ENCODE measurements around the gene LIPG. TPM values are rescaled to one million over a fixed set of nuclear protein-coding genes. Genes with fewer than 3 reads are reported as not detected.

LIPG gene
- total RNA-seq, 1 donor from 2014 or later = 0.88 TPM

GRCh38 chr18:49611316-49611715, 49.5 kb downstream of the LIPG start:
- Mint-ChIP-seq H3K27me3 (ENCODE audit: insufficient read depth) (peaks cover 2% of the 10 kb centered on the region), H3K27ac (no peak overlapping the region), H3K9me3 (no peaks in the 10 kb centered on the region), H3K4me1 (ENCODE audit: low read depth) (no peaks in the 10 kb centered on the region), H3K4me3 (no peak overlapping the region), H3K36me3 (ENCODE audit: low read depth) (no peaks in the 10 kb centered on the region)
- DNase-seq (ENCODE audit: low spot score) = no peak
- intact Hi-C loops (cut with micrococcal nuclease) = no loop called here

GRCh38 chr18:49612515-49613033, 50.7 kb downstream of the LIPG start:
- Mint-ChIP-seq H3K9me3 (no peaks in the 10 kb centered on the region), H3K4me1 (ENCODE audit: low read depth) (no peaks in the 10 kb centered on the region), H3K27me3 (ENCODE audit: insufficient read depth) (peaks cover 2% of the 10 kb centered on the region), H3K36me3 (ENCODE audit: low read depth) (no peaks in the 10 kb centered on the region), H3K4me3 (no peak overlapping the region), H3K27ac (no peak overlapping the region)
- intact Hi-C loops (cut with micrococcal nuclease) = no loop called here
- no peak for DNase-seq (ENCODE audit: low spot score)

GRCh38 chr18:49613141-49613640, 51.3 kb downstream of the LIPG start:
- no peaks in the 10 kb centered on the region for H3K27me3 Mint-ChIP-seq (ENCODE audit: insufficient read depth)
- H3K9me3 Mint-ChIP-seq = no peaks in the 10 kb centered on the region
- no peak overlapping the region for H3K4me3 Mint-ChIP-seq
- H3K36me3 Mint-ChIP-seq (ENCODE audit: low read depth) = no peaks in the 10 kb centered on the region
- intact Hi-C loops (cut with micrococcal nuclease) = no loop called here
- no peaks in the 10 kb centered on the region for H3K4me1 Mint-ChIP-seq (ENCODE audit: low read depth)
- no peak for DNase-seq (ENCODE audit: low spot score)
- H3K27ac Mint-ChIP-seq = no peak overlapping the region

- no peaks in the 10 kb centered on the region for H3K27me3 Mint-ChIP-seq (ENCODE audit: insufficient read depth)
- H3K9me3 Mint-ChIP-seq = no peaks in the 10 kb centered on the region
- DNase-seq (ENCODE audit: low spot score) = no peak
- no peak overlapping the region for H3K27ac Mint-ChIP-seq
- H3K4me3 Mint-ChIP-seq = no peak overlapping the region
- no peaks in the 10 kb centered on the region for H3K4me1 Mint-ChIP-seq (ENCODE audit: low read depth)
- no peaks in the 10 kb centered on the region for H3K36me3 Mint-ChIP-seq (ENCODE audit: low read depth)
- intact Hi-C loops (cut with micrococcal nuclease) = no loop called here
Measured at GRCh38 chr18:49613641-49614151, 51.8 kb downstream of the LIPG start.

GRCh38 chr18:49616618-49617328, 54.9 kb downstream of the LIPG start:
- Mint-ChIP-seq H3K9me3 (no peaks in the 10 kb centered on the region), H3K27ac (no peak overlapping the region), H3K4me3 (no peak overlapping the region), H3K4me1 (ENCODE audit: low read depth) (no peaks in the 10 kb centered on the region), H3K36me3 (ENCODE audit: low read depth) (no peaks in the 10 kb centered on the region), H3K27me3 (ENCODE audit: insufficient read depth) (peaks cover 8% of the 10 kb centered on the region)
- intact Hi-C loops (cut with micrococcal nuclease) = no loop called here
- no peak for DNase-seq (ENCODE audit: low spot score)

GRCh38 chr18:49617329-49617695, 55.5 kb downstream of the LIPG start:
- Mint-ChIP-seq H3K9me3 (no peaks in the 10 kb centered on the region), H3K4me3 (no peak overlapping the region)

GRCh38 chr18:49617865-49618264, 56.0 kb downstream of the LIPG start:
- H3K9me3 Mint-ChIP-seq = no peaks in the 10 kb centered on the region
- no peaks in the 10 kb centered on the region for H3K36me3 Mint-ChIP-seq (ENCODE audit: low read depth)
- H3K4me1 Mint-ChIP-seq (ENCODE audit: low read depth) = no peaks in the 10 kb centered on the region
- peaks cover 10% of the 10 kb centered on the region for H3K27me3 Mint-ChIP-seq (ENCODE audit: insufficient read depth)
- no peak overlapping the region for H3K4me3 Mint-ChIP-seq
- no peak overlapping the region for H3K27ac Mint-ChIP-seq
- intact Hi-C loops (cut with micrococcal nuclease) = no loop called here
- DNase-seq (ENCODE audit: low spot score) = no peak

More at GRCh38 chr18:49617329-49617695, 55.5 kb downstream of the LIPG start:
- Mint-ChIP-seq H3K4me1 (ENCODE audit: low read depth) (no peaks in the 10 kb centered on the region), H3K27ac (no peak overlapping the region), H3K36me3 (ENCODE audit: low read depth) (no peaks in the 10 kb centered on the region), H3K27me3 (ENCODE audit: insufficient read depth) (peaks cover 10% of the 10 kb centered on the region)
- intact Hi-C loops (cut with micrococcal nuclease) = no loop called here
- DNase-seq (ENCODE audit: low spot score) = no peak

- DNase-seq (ENCODE audit: low spot score) = no peak
- H3K4me1 Mint-ChIP-seq (ENCODE audit: low read depth) = no peaks in the 10 kb centered on the region
- H3K36me3 Mint-ChIP-seq (ENCODE audit: low read depth) = no peaks in the 10 kb centered on the region
- intact Hi-C loops (cut with micrococcal nuclease) = no loop called here
- no peak overlapping the region for H3K27ac Mint-ChIP-seq
- H3K27me3 Mint-ChIP-seq (ENCODE audit: insufficient read depth) = peaks cover 10% of the 10 kb centered on the region
- H3K9me3 Mint-ChIP-seq = no peaks in the 10 kb centered on the region
- H3K4me3 Mint-ChIP-seq = no peak overlapping the region
Measured at GRCh38 chr18:49618742-49619681, 57.2 kb downstream of the LIPG start.

GRCh38 chr18:49619801-49620200, 57.9 kb downstream of the LIPG start:
- intact Hi-C loops (cut with micrococcal nuclease) = no loop called here
- no peak overlapping the region for H3K4me3 Mint-ChIP-seq
- no peaks in the 10 kb centered on the region for H3K36me3 Mint-ChIP-seq (ENCODE audit: low read depth)
- peaks cover 10% of the 10 kb centered on the region for H3K27me3 Mint-ChIP-seq (ENCODE audit: insufficient read depth)
- no peak overlapping the region for H3K27ac Mint-ChIP-seq
- no peak for DNase-seq (ENCODE audit: low spot score)
- no peaks in the 10 kb centered on the region for H3K4me1 Mint-ChIP-seq (ENCODE audit: low read depth)
- no peaks in the 10 kb centered on the region for H3K9me3 Mint-ChIP-seq

- H3K36me3 Mint-ChIP-seq (ENCODE audit: low read depth) = no peaks in the 10 kb centered on the region
- DNase-seq (ENCODE audit: low spot score) = no peak
- no peak overlapping the region for H3K4me3 Mint-ChIP-seq
- H3K27me3 Mint-ChIP-seq (ENCODE audit: insufficient read depth) = peaks cover 10% of the 10 kb centered on the region
- no peak overlapping the region for H3K27ac Mint-ChIP-seq
- intact Hi-C loops (cut with micrococcal nuclease) = no loop called here
- no peaks in the 10 kb centered on the region for H3K9me3 Mint-ChIP-seq
- H3K4me1 Mint-ChIP-seq (ENCODE audit: low read depth) = no peaks in the 10 kb centered on the region
Measured at GRCh38 chr18:49621301-49621700, 59.4 kb downstream of the LIPG start.

- intact Hi-C loops (cut with micrococcal nuclease) = no loop called here
- no peak for DNase-seq (ENCODE audit: low spot score)
- H3K4me3 Mint-ChIP-seq = no peak overlapping the region
- H3K27ac Mint-ChIP-seq = no peak overlapping the region
- no peaks in the 10 kb centered on the region for H3K4me1 Mint-ChIP-seq (ENCODE audit: low read depth)
- no peaks in the 10 kb centered on the region for H3K36me3 Mint-ChIP-seq (ENCODE audit: low read depth)
- H3K9me3 Mint-ChIP-seq = no peaks in the 10 kb centered on the region
- H3K27me3 Mint-ChIP-seq (ENCODE audit: insufficient read depth) = peaks cover 10% of the 10 kb centered on the region
Measured at GRCh38 chr18:49621717-49622351, 60.0 kb downstream of the LIPG start.

- Mint-ChIP-seq H3K36me3 (ENCODE audit: low read depth) (no peaks in the 10 kb centered on the region), H3K4me3 (no peak overlapping the region), H3K9me3 (no peaks in the 10 kb centered on the region), H3K4me1 (ENCODE audit: low read depth) (no peaks in the 10 kb centered on the region), H3K27ac (no peak overlapping the region), H3K27me3 (ENCODE audit: insufficient read depth) (peaks cover 10% of the 10 kb centered on the region)
- intact Hi-C loops (cut with micrococcal nuclease) = no loop called here
- DNase-seq (ENCODE audit: low spot score) = no peak
Measured at GRCh38 chr18:49623571-49623970, 61.7 kb downstream of the LIPG start.

Measured in activated T-helper 1 cell treated with anti-CD3 and anti-CD28 coated beads, Interleukin-12 subunit alpha, Interleukin-12 subunit beta, Interleukin-2, Interleukin-4 antibody, amounts not matched to agents 30 ng/mL and 10 ng/mL and 1 ng/mL, durations not matched to agents 14 hours and 24 hours and 36 hours (primary cell).